GM12878 (cell line): Measurements from ENCODE around the gene ZMAT3. TPM values are rescaled to one million over a fixed set of nuclear protein-coding genes. Genes with fewer than 3 reads are reported as not detected.
A peak's percentile ranks its signal among the peaks of the same experiment; 100 is the strongest.

Source experiments
- ATAC-seq: fragments of 200-7000 bp; cut with Tn5 transposase; 3 replicates; pipeline ENCODE4 v1.9.1; 2020; ENCODE audit warnings: mild to moderate bottlenecking, moderate library complexity
- BruUV-seq: library from RNA; stranded (reverse); fragments of 400-500 nt; replicated peaks from 2 replicates; lab custom pipeline; 2021; lab: Mats Ljungman, UMichigan
- CTCF ChIA-PET: fragments of 300-600 bp; sonication (Branson Sonifier 250); formaldehyde crosslinking; extraction: SDS; loops from one replicate; lab custom pipeline; 2021; ENCODE audit warnings: inconsistent platforms; lab: Yijun Ruan, JAX
- POLR2A ChIA-PET: fragments of 350-600 bp; formaldehyde crosslinking; extraction: SDS; loops from one replicate; lab custom pipeline; 2021; ENCODE audit warnings: inconsistent platforms; lab: Charles Lee
- RAD21 ChIA-PET: fragments of 300-600 bp; sonication (Branson Sonifier 250); formaldehyde crosslinking; loops from one replicate; lab custom pipeline; 2023; ENCODE audit warnings: antibody characterized with exemption; ENCODE audit not compliant: unreplicated experiment; lab: Charles Lee
- SMC1A ChIA-PET: fragments of 300-600 bp; sonication (Branson Sonifier 250); formaldehyde crosslinking; loops from one replicate; lab custom pipeline; 2023; ENCODE audit not compliant: unreplicated experiment, uncharacterized antibody; lab: Charles Lee
- DNase-seq: peaks from one replicate; pipeline ENCODE4 v3.0.0-alpha.2; 2011; ENCODE audit warnings: low read depth, low spot score
- FAIRE-seq: peaks from 3 replicates; lab custom pipeline; 2011; peaks lifted over from hg19 to GRCh38; lab: Jason Lieb, UNC
- H2AFZ ChIP-seq: 2 replicates; pipeline ENCODE4 v1.6.0; 2011; ENCODE audit warnings: low read depth, low read length, control low read depth; ENCODE audit not compliant: control insufficient read depth
- H3K27ac ChIP-seq: 2 replicates; pipeline ENCODE4 v1.5.1; 2011; ENCODE audit warnings: control low read depth; ENCODE audit not compliant: control insufficient read depth, insufficient read depth
- H3K27me3 ChIP-seq, 2 experiments: replicated peaks in 1 of 2; 2 replicates each; pipeline versions ENCODE4 v1.6.0 to v1.6.1; 2011; ENCODE audit warnings: low read length in 1 of 2; ENCODE audit not compliant: control insufficient read depth in 2 of 2, insufficient read depth in 2 of 2
- H3K36me3 ChIP-seq, 2 experiments: 2 replicates each; pipeline ENCODE4 v1.5.1; 2011; ENCODE audit warnings: low read length in 1 of 2; ENCODE audit not compliant: control insufficient read depth in 2 of 2, insufficient read depth in 2 of 2
- H3K4me1 ChIP-seq: 2 replicates; pipeline ENCODE4 v1.6.1; 2011; ENCODE audit warnings: mild to moderate bottlenecking, low read length, moderate library complexity, mixed read lengths; ENCODE audit not compliant: control insufficient read depth, insufficient read depth
- H3K4me2 ChIP-seq: 2 replicates; pipeline ENCODE4 v1.6.0; 2011; ENCODE audit warnings: control low read depth; ENCODE audit not compliant: control insufficient read depth, insufficient read depth
- H3K4me3 ChIP-seq: fragments of 200-600 bp; sonication (generic); 2 replicates; pipeline ENCODE4 v1.5.1; 2016
- H3K79me2 ChIP-seq: 2 replicates; pipeline ENCODE4 v1.6.0; 2011; ENCODE audit warnings: low read length; ENCODE audit not compliant: control insufficient read depth, insufficient read depth
- H3K9ac ChIP-seq: 2 replicates; pipeline ENCODE4 v1.8.0; 2011; ENCODE audit warnings: low read length, control low read depth, mixed read lengths; ENCODE audit not compliant: control insufficient read depth, insufficient read depth
- H3K9me3 ChIP-seq: replicated peaks from 3 replicates; pipeline ENCODE4 v1.5.1; 2011; ENCODE audit warnings: mild to moderate bottlenecking, low read length; ENCODE audit not compliant: control insufficient read depth, insufficient read depth
- H4K20me1 ChIP-seq: 2 replicates; pipeline ENCODE4 v1.6.0; 2011; ENCODE audit not compliant: control insufficient read depth, insufficient read depth
- ATF7 ChIP-seq: fragments of 450-650 bp; IDR thresholded peaks from 2 replicates; pipeline ENCODE4 v1.6.1; 2016; ENCODE audit warnings: low read depth, mild to moderate bottlenecking
- BMI1 ChIP-seq: fragments of 450-650 bp; IDR thresholded peaks from 2 replicates; pipeline ENCODE4 v1.6.1; 2016; ENCODE audit warnings: mild to moderate bottlenecking, moderate library complexity, borderline replicate concordance
- DPF2 ChIP-seq: fragments of 450-650 bp; IDR thresholded peaks from 2 replicates; pipeline ENCODE4 v1.6.1; 2017; ENCODE audit warnings: mild to moderate bottlenecking
- EP300 ChIP-seq, 2 experiments: fragments of 150-350 bp in 1 of 2; IDR thresholded peaks; 2 replicates each; pipeline ENCODE4 v1.6.1; 2011 to 2012; ENCODE audit warnings: low read depth in 2 of 2, low read length in 2 of 2, borderline replicate concordance in 1 of 2, improper control_type of control experiment in 1 of 2, inconsistent platforms in 1 of 2; ENCODE audit not compliant: control insufficient read depth in 1 of 2
- IKZF1 ChIP-seq: fragments of 450-650 bp; conservative IDR thresholded peaks from 2 replicates; pipeline ENCODE4 v1.6.1; 2017; ENCODE audit warnings: antibody characterized with exemption, mild to moderate bottlenecking
- PML ChIP-seq: IDR thresholded peaks from 2 replicates; pipeline ENCODE4 v1.6.1; 2012; ENCODE audit warnings: low read length, inconsistent platforms
- RAD21 ChIP-seq: IDR thresholded peaks from 2 replicates; pipeline ENCODE4 v1.6.1; 2011; ENCODE audit warnings: mild to moderate bottlenecking, low read depth, low read length, moderate library complexity; ENCODE audit not compliant: insufficient read depth
- RBBP5 ChIP-seq: fragments of 200-600 bp; sonication (generic); conservative IDR thresholded peaks from 2 replicates; pipeline ENCODE4 v1.6.1; 2016
- SMC3 ChIP-seq: IDR thresholded peaks from 2 replicates; pipeline ENCODE4 v1.6.1; 2011; ENCODE audit warnings: low read length, improper control_type of control experiment, borderline replicate concordance
- ZNF24 ChIP-seq: fragments of 450-650 bp; IDR thresholded peaks from 2 replicates; pipeline ENCODE4 v1.6.1; 2017; ENCODE audit warnings: antibody characterized with exemption, mild to moderate bottlenecking
- WGBS: methylation state at CpG from one replicate; pipeline ENCODE4 v1.1.6; 2016; ENCODE audit warnings: low lambda C conversion rate; ENCODE audit not compliant: insufficient replicate concordance, insufficient coverage; ENCODE audit errors: missing lambda C conversion rate; 5-methylcytosine and 5-hydroxymethylcytosine counted together
- in situ Hi-C: fragments of 300-500 bp; cut with MboI; formaldehyde crosslinking; loops from 9 replicates; pipeline ENCODE4 v1.14.3; 2018; ENCODE audit warnings: mixed read lengths
- intact Hi-C: fragments of 100-400 bp; cut with micrococcal nuclease; formaldehyde crosslinking; loops from one replicate; pipeline ENCODE4 v1.14.2; 2022; ENCODE audit not compliant: unreplicated experiment
- polyA plus RNA-seq, 11 experiments: library from polyadenylated mRNA; depleted of rRNA in 4 of 11; unstranded in 6 of 11; stranded (reverse) in 5 of 11; fragments of >200 nt; fragmentation: Nextera tagmentation in 4 of 11; fragmentation: Illumina TruSeq in 1 of 11; extraction: Ambion mirVana in 4 of 11; extraction: Trizol in 1 of 11; gene quantifications; 1 replicate in 1 of 11; 2 replicates in 10 of 11; pipeline versions ENCODE4 v1.2.1 to v1.2.3, GENCODE V29; 2011 to 2016; ENCODE audit warnings: inconsistent platforms in 2 of 11, missing spikeins in 2 of 11, low read depth in 1 of 11
- total RNA-seq, 4 experiments: library from RNA; depleted of rRNA in 3 of 4; stranded (reverse); fragments of >200 nt in 3 of 4; fragmentation: Illumina TruSeq in 1 of 4; extraction: Trizol in 1 of 4; gene quantifications; 2 replicates each; pipeline versions ENCODE4 v1.2.1 to v1.2.3, GENCODE V29; 2013 to 2021
- TF ChIP-seq, protein P1 (sequence below), 3 experiments: IDR thresholded peaks in 2 of 3; conservative IDR thresholded peaks in 1 of 3; 2 replicates each; pipeline ENCODE4 v1.5.1; 2011; ENCODE audit warnings: low read depth in 3 of 3, low read length in 3 of 3, mild to moderate bottlenecking in 3 of 3, control low read depth in 2 of 3, moderate library complexity in 2 of 3, inconsistent platforms in 1 of 3, mixed read lengths in 1 of 3; ENCODE audit not compliant: control insufficient read depth in 2 of 3, insufficient read depth in 1 of 3; ENCODE audit errors: extremely low read depth in 1 of 3
- TF ChIP-seq, protein P2 (sequence below): fragments of 450-650 bp; IDR thresholded peaks from 2 replicates; pipeline ENCODE4 v1.6.1; 2014; ENCODE audit warnings: mild to moderate bottlenecking
- TF ChIP-seq, protein P3 (sequence below): fragments of 450-650 bp; IDR thresholded peaks from 2 replicates; pipeline ENCODE4 v1.6.1; 2017; ENCODE audit warnings: antibody characterized with exemption, mild to moderate bottlenecking, moderate library complexity

ZMAT3 gene
- total and polyA plus RNA-seq, 10 of the 15 experiments (the other 5 are each of a cell fraction or from before 2014, with no cell fraction given): 6.2 to 55.9 (median 25.8) TPM

DNA sequence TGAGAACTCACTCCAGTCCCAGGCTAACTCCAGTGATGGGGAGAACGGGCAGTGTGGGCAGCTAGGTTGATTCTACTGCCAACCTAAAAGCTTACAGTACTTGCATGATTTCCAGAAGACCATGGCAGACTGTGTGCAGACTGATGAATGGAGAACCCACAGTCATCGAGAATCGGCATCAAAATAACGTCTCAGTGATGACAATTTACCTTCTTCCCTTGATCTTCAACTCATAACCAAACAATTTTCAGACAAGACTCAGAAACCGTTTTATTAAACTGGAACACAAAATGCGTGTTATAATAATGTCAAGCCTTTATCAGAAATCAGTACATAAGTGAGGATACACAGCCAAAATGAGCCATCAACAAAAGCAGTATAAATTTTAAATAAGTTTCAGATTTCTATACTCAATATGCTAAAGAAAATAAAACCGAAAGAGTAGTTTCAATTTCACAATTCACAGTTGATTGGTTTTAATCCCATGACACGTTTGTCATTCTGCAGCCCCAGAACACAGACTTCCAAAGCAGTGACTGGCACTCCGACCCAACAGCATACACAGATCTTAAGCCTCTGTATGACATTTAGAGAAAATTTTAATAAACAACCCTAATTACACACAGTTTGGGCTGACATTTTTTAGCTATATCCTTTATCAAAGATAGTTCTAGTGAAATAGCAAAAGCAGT lies 54.5 kb downstream of the ZMAT3 start (continued):
- TF ChIP-seq EP300 (IDR thresholded peaks at IDR 0.05; ENCODE audit: borderline replicate concordance in 1 of 2, control insufficient read depth in 1 of 2, low read depth in 2 of 2, low read length in 2 of 2): 0 out of 4 replicates have a peak, but pooled peaks of 1 of the 2 experiments have one; percentile 4
- peak; percentile 38; the same call in 1 of the 2 replicates for TF ChIP-seq IKZF1
- no peak for TF ChIP-seq RAD21
- TF ChIP-seq ATF7: peak; percentile 46; the same call in 1 of the 2 replicates
- TF ChIP-seq, protein P1, sequence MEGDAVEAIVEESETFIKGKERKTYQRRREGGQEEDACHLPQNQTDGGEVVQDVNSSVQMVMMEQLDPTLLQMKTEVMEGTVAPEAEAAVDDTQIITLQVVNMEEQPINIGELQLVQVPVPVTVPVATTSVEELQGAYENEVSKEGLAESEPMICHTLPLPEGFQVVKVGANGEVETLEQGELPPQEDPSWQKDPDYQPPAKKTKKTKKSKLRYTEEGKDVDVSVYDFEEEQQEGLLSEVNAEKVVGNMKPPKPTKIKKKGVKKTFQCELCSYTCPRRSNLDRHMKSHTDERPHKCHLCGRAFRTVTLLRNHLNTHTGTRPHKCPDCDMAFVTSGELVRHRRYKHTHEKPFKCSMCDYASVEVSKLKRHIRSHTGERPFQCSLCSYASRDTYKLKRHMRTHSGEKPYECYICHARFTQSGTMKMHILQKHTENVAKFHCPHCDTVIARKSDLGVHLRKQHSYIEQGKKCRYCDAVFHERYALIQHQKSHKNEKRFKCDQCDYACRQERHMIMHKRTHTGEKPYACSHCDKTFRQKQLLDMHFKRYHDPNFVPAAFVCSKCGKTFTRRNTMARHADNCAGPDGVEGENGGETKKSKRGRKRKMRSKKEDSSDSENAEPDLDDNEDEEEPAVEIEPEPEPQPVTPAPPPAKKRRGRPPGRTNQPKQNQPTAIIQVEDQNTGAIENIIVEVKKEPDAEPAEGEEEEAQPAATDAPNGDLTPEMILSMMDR (IDR thresholded peaks at IDR 0.05 in 2 of 3, conservative IDR thresholded peaks at IDR 0.05 in 1 of 3; ENCODE audit: control insufficient read depth in 2 of 3, extremely low read depth in 1 of 3, insufficient read depth in 1 of 3, low read depth in 3 of 3, low read length in 3 of 3): no peak
- no peak for TF ChIP-seq ZNF24
- TF ChIP-seq BMI1: no peak

DNA sequence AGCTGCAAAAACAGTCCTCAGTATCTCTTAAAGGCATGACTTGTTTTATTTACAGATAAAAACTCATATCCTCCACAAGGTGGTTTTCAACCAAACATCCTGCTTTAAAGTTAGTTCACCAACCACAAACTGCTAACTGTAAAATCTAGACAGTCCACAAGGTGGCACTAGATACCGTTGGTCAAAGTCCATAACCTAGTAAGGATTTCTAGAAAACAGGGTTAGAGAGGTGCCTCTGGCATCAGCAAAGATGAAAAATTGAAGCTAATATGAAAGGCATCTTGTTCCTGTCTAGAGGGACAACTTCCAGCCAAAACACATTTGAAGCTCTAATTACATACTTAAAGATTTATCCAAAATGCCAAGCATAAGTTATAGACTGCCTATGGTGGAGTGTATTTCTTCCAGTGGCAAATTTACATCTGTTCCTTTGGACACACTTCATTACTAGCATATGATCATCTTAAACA lies 56.0 kb downstream of the ZMAT3 start:
- peak; percentile 93 for DNase-seq
- peak; percentile 75 for ATAC-seq
- intact Hi-C loops: loop anchor here (1.0 to 5.0 kb wide), 6 partner anchors 31 to 573 kb away; partner anchors contain the start of genes ACTL6A and PIK3CA
- H3K4me1 ChIP-seq: peaks cover 42% of the 10 kb centered on the region
- ChIA-PET SMC1A (interaction anchor here (0.6 to 3.5 kb wide), 37 partner anchors 11 to 582 kb away, joined by 3 to 81 read pairs (median 4); partner anchors contain the start of genes ACTL6A and PIK3CA), CTCF (interaction anchor here (0.6 to 3.5 kb wide), 32 partner anchors 9 to 1146 kb away, joined by 3 to 120 read pairs (median 5); partner anchors contain the start of genes ACTL6A, PIK3CA and ZMAT3), POLR2A (interaction anchor here (0.7 to 2.8 kb wide), 4 partner anchors 31 to 299 kb away, joined by 3 to 14 read pairs (median 4); no protein-coding TSS in a partner anchor), RAD21 (interaction anchor here (0.5 to 3.5 kb wide), 23 partner anchors 9 to 581 kb away, joined by 3 to 76 read pairs (median 4); partner anchors contain the start of genes ACTL6A and ZMAT3)
- peak; percentile 83 for FAIRE-seq
- H3K4me2 ChIP-seq: no peak overlapping the region
- H3K27me3 ChIP-seq: no peaks in the 10 kb centered on the region
- no TSS peak for BruUV-seq
- H4K20me1 ChIP-seq: no peaks in the 10 kb centered on the region
- H2AFZ ChIP-seq: no peak overlapping the region
- no peak overlapping the region for H3K9ac ChIP-seq
- no peak overlapping the region for H3K4me3 ChIP-seq
- 0% methylated on average over 1 of the region's 1 CpG for WGBS
- H3K9me3 ChIP-seq: peaks cover 3% of the 10 kb centered on the region; the same call in 2 of the 3 replicates
- in situ Hi-C loops: loop anchor here (5.0 to 10.0 kb wide), 2 partner anchors 302 to 549 kb away; partner anchors contain the start of gene ACTL6A
- peaks cover 1% of the 10 kb centered on the region for H3K79me2 ChIP-seq
- H3K36me3 ChIP-seq: peaks cover 0 to under 1% of the 10 kb centered on the region in 2 experiments; a peak in 3 of 4 replicates
- H3K27ac ChIP-seq: peak overlapping the region; percentile 68
- TF ChIP-seq, protein P2, sequence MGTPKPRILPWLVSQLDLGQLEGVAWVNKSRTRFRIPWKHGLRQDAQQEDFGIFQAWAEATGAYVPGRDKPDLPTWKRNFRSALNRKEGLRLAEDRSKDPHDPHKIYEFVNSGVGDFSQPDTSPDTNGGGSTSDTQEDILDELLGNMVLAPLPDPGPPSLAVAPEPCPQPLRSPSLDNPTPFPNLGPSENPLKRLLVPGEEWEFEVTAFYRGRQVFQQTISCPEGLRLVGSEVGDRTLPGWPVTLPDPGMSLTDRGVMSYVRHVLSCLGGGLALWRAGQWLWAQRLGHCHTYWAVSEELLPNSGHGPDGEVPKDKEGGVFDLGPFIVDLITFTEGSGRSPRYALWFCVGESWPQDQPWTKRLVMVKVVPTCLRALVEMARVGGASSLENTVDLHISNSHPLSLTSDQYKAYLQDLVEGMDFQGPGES: no peak
- no peak for TF ChIP-seq RBBP5
- TF ChIP-seq, protein P3, sequence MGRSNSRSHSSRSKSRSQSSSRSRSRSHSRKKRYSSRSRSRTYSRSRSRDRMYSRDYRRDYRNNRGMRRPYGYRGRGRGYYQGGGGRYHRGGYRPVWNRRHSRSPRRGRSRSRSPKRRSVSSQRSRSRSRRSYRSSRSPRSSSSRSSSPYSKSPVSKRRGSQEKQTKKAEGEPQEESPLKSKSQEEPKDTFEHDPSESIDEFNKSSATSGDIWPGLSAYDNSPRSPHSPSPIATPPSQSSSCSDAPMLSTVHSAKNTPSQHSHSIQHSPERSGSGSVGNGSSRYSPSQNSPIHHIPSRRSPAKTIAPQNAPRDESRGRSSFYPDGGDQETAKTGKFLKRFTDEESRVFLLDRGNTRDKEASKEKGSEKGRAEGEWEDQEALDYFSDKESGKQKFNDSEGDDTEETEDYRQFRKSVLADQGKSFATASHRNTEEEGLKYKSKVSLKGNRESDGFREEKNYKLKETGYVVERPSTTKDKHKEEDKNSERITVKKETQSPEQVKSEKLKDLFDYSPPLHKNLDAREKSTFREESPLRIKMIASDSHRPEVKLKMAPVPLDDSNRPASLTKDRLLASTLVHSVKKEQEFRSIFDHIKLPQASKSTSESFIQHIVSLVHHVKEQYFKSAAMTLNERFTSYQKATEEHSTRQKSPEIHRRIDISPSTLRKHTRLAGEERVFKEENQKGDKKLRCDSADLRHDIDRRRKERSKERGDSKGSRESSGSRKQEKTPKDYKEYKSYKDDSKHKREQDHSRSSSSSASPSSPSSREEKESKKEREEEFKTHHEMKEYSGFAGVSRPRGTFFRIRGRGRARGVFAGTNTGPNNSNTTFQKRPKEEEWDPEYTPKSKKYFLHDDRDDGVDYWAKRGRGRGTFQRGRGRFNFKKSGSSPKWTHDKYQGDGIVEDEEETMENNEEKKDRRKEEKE: no peak
- TF ChIP-seq SMC3: peak; percentile 89; the same call in 1 of the 2 replicates
- 0 out of 2 replicates have a peak, but pooled peaks have one; percentile 20 for TF ChIP-seq PML
- 0 out of 2 replicates have a peak, but pooled peaks have one; percentile 18 for TF ChIP-seq DPF2
